HepG2 (cell line): Measurements from ENCODE around the gene STK11. TPM values are rescaled to one million over a fixed set of nuclear protein-coding genes. Genes with fewer than 3 reads are reported as not detected.

ENCODE experiments used
- CERS6 ChIP-seq: sonication (generic); formaldehyde crosslinking; IDR thresholded peaks from 2 replicates; pipeline ENCODE4 v1.5.0; 2020; ENCODE audit warnings: missing genetic modification reagents
- FOXP1 ChIP-seq, 2 experiments: fragments of 450-650 bp in 1 of 2; IDR thresholded peaks; 2 replicates each; pipeline ENCODE4 v1.6.1; 2017 to 2018; ENCODE audit warnings: antibody characterized with exemption in 1 of 2
- HIC2 ChIP-seq: sonication (generic); formaldehyde crosslinking; IDR thresholded peaks from 2 replicates; pipeline ENCODE4 v1.9.0; 2022; ENCODE audit warnings: low read depth, missing genetic modification reagents
- KAT7 ChIP-seq: IDR thresholded peaks from 2 replicates; pipeline ENCODE4 v1.6.1; 2018; ENCODE audit warnings: borderline replicate concordance, missing compliant biosample characterization
- MXD1 ChIP-seq: sonication (generic); formaldehyde crosslinking; IDR thresholded peaks from 2 replicates; pipeline ENCODE4 v1.4.0; 2020; ENCODE audit warnings: mild to moderate bottlenecking, missing genetic modification reagents
- NR0B2 ChIP-seq: sonication (generic); formaldehyde crosslinking; IDR thresholded peaks from 2 replicates; pipeline ENCODE4 v1.4.0; 2020; ENCODE audit warnings: mild to moderate bottlenecking, missing genetic modification reagents
- POLR2G ChIP-seq: fragments of 200-400 bp; formaldehyde crosslinking; IDR thresholded peaks from 2 replicates; pipeline ENCODE4 v1.6.1; 2018; ENCODE audit warnings: mild to moderate bottlenecking, low read depth, low read length, moderate library complexity
- REXO4 ChIP-seq: sonication (generic); formaldehyde crosslinking; IDR thresholded peaks from 2 replicates; pipeline ENCODE4 v1.8.0; 2022; ENCODE audit warnings: missing genetic modification reagents, mild to moderate bottlenecking, borderline replicate concordance
- RFX1 ChIP-seq: fragments of 450-650 bp; IDR thresholded peaks from 2 replicates; pipeline ENCODE4 v1.6.1; 2017
- RFX3 ChIP-seq: IDR thresholded peaks from 2 replicates; pipeline ENCODE4 v1.6.1; 2016; ENCODE audit warnings: missing biosample characterization, missing genetic modification reagents
- RNF2 ChIP-seq: fragments of 450-650 bp; conservative IDR thresholded peaks from 2 replicates; pipeline ENCODE4 v1.6.1; 2016; ENCODE audit warnings: low read depth
- SKIL ChIP-seq: sonication (generic); formaldehyde crosslinking; IDR thresholded peaks from 2 replicates; pipeline ENCODE4 v1.8.0; 2022; ENCODE audit warnings: missing genetic modification reagents, mild to moderate bottlenecking, moderate library complexity, borderline replicate concordance
- STAG1 ChIP-seq: sonication (generic); formaldehyde crosslinking; IDR thresholded peaks from 2 replicates; pipeline ENCODE4 v1.4.0; 2020; ENCODE audit warnings: missing genetic modification reagents
- UBTF ChIP-seq: sonication (generic); formaldehyde crosslinking; IDR thresholded peaks from 2 replicates; pipeline ENCODE4 v1.4.0; 2020; ENCODE audit warnings: mild to moderate bottlenecking, missing genetic modification reagents
- ZMAT5 ChIP-seq: sonication (generic); formaldehyde crosslinking; IDR thresholded peaks from 2 replicates; pipeline ENCODE4 v1.5.0; 2020; ENCODE audit warnings: mild to moderate bottlenecking, low read depth, missing genetic modification reagents, borderline replicate concordance
- ZNF207 ChIP-seq: fragments of 450-650 bp; IDR thresholded peaks from 2 replicates; pipeline ENCODE4 v1.6.1; 2016; ENCODE audit warnings: antibody characterized with exemption, borderline replicate concordance
- ZNF33A ChIP-seq: sonication (generic); formaldehyde crosslinking; IDR thresholded peaks from 2 replicates; pipeline ENCODE4 v1.5.1; 2020; ENCODE audit warnings: missing genetic modification reagents, mild to moderate bottlenecking, moderate library complexity, borderline replicate concordance
- polyA plus RNA-seq, 8 experiments: library from polyadenylated mRNA; depleted of rRNA in 3 of 8; stranded (reverse) in 7 of 8; unstranded in 1 of 8; fragments of >200 nt; fragmentation: Illumina TruSeq in 4 of 8; extraction: Trizol in 4 of 8; gene quantifications; 2 replicates each; pipeline versions ENCODE4 v1.2.1 to v1.2.3, GENCODE V29; 2011 to 2016; ENCODE audit warnings: low read depth in 4 of 8, missing spikeins in 1 of 8, mixed read lengths in 1 of 8; ENCODE audit not compliant: insufficient read depth in 1 of 8
- total RNA-seq, 5 experiments: library from RNA; depleted of rRNA; stranded (reverse); fragments of >200 nt; fragmentation: Illumina TruSeq; extraction: Trizol; gene quantifications; 2 replicates each; pipeline ENCODE4 v1.2.3, GENCODE V29; 2016; ENCODE audit warnings: low read depth in 1 of 5

Gene STK11
- total and polyA plus RNA-seq, 2 of the 13 experiments (the other 11 are each of a cell fraction or from before 2014, with no cell fraction given): 27.5 to 43.6 TPM

- TF ChIP-seq CERS6 (CRISPR knock-in tag) (no peak), POLR2G (peak; percentile 84), SKIL (CRISPR knock-in tag) (no peak), ZMAT5 (CRISPR knock-in tag) (no peak), NR0B2 (CRISPR knock-in tag) (0 out of 2 replicates have a peak, but pooled peaks have one; percentile 33), ZNF207 (no peak), KAT7 (no peak), RNF2 (no peak), ZNF33A (CRISPR knock-in tag) (no peak), FOXP1 (IDR thresholded peaks at IDR 0.05) (no peak), FOXP1 (CRISPR knock-in tag; IDR thresholded peaks at IDR 0.05) (no peak), RFX3 (no peak), REXO4 (CRISPR knock-in tag) (no peak), UBTF (CRISPR knock-in tag) (no peak), MXD1 (CRISPR knock-in tag) (0 out of 2 replicates have a peak, but pooled peaks have one; percentile 53), RFX1 (no peak), HIC2 (no peak), STAG1 (CRISPR knock-in tag) (no peak)
Observed at GRCh38 chr19:1173845-1174809, 31.5 kb upstream of the STK11 start, which contains the start of gene SBNO2 (continued).
